Ishikawa (cell line): Measurements from ENCODE around the gene IL4R.

ENCODE experiments used
- CEBPB ChIP-seq: IDR thresholded peaks from 2 replicates; pipeline ENCODE4 v1.6.1; 2012
- CREB1 ChIP-seq: IDR thresholded peaks from 2 replicates; pipeline ENCODE4 v1.6.1; 2012; ENCODE audit warnings: low read depth
- EGR1 ChIP-seq: IDR thresholded peaks from 2 replicates; pipeline ENCODE4 v1.6.1; 2012
- EP300 ChIP-seq: IDR thresholded peaks from 2 replicates; pipeline ENCODE4 v1.6.1; 2012; ENCODE audit warnings: borderline replicate concordance
- FOXM1 ChIP-seq: IDR thresholded peaks from 2 replicates; pipeline ENCODE4 v1.6.1; 2012; ENCODE audit warnings: low read depth, borderline replicate concordance
- NFIC ChIP-seq: IDR thresholded peaks from 2 replicates; pipeline ENCODE4 v1.6.1; 2012
- RAD21 ChIP-seq: IDR thresholded peaks from 2 replicates; pipeline ENCODE4 v1.6.1; 2012; ENCODE audit warnings: low read depth
- TAF1 ChIP-seq: IDR thresholded peaks from 2 replicates; pipeline ENCODE4 v1.6.1; 2012; ENCODE audit warnings: low read depth, mild to moderate bottlenecking
- TCF12 ChIP-seq: IDR thresholded peaks from 2 replicates; pipeline ENCODE4 v1.6.1; 2012; ENCODE audit warnings: low read depth
- TEAD4 ChIP-seq: IDR thresholded peaks from 2 replicates; pipeline ENCODE4 v1.6.1; 2012
- YY1 ChIP-seq: IDR thresholded peaks from 2 replicates; pipeline ENCODE4 v1.6.1; 2012; ENCODE audit warnings: low read depth
- ZBTB7A ChIP-seq: IDR thresholded peaks from 2 replicates; pipeline ENCODE4 v1.6.1; 2012; ENCODE audit warnings: low read depth
- TF ChIP-seq, protein P1 (sequence below): IDR thresholded peaks from 2 replicates; pipeline ENCODE4 v1.6.1; 2012; ENCODE audit warnings: low read depth, mild to moderate bottlenecking
- TF ChIP-seq, protein P2 (sequence below): IDR thresholded peaks from 2 replicates; pipeline ENCODE4 v1.6.1; 2012
- TF ChIP-seq, protein P3 (sequence below): IDR thresholded peaks from 2 replicates; pipeline ENCODE4 v1.6.1; 2012

The IL4R gene

DNA sequence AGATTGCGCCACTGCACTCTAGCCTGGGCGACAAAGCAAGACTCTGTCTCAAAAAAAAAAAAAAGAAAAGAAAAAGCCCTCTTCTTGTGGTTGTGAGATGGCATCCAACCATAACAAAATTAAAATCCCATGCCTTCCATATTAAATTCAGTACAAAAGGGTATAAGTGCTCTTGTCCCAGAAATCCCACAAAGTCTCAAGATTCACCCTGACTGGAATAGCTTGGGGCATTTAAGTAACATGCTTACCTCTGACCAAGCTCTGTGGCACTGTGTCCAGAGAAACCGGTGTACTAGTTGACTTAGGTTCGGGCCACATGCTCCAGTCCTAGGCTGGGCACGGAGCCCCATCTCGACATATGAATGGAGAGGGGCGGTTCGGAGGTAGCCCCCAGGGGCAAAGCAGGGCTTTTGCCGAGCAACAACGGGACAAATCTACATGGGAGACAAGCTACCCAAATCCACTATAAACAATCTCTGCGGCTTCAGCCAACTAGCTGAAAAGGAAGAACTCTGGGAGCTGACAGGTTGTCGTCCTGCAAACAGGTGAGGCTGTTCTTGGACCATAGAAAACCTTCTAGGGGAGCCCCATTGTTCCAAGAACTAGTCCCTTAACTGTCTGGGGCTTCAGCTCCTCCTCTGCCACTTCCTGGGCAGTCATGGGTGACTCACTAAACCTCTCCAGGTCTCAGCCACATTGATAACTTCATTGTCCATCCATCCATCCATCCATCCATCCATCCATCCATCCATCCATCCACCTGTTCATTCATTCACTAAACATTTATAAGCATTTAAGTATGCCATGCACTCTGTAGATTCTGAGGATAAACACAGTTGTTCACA is 10.3 kb upstream of the IL4R start:
- TF ChIP-seq, protein P1, sequence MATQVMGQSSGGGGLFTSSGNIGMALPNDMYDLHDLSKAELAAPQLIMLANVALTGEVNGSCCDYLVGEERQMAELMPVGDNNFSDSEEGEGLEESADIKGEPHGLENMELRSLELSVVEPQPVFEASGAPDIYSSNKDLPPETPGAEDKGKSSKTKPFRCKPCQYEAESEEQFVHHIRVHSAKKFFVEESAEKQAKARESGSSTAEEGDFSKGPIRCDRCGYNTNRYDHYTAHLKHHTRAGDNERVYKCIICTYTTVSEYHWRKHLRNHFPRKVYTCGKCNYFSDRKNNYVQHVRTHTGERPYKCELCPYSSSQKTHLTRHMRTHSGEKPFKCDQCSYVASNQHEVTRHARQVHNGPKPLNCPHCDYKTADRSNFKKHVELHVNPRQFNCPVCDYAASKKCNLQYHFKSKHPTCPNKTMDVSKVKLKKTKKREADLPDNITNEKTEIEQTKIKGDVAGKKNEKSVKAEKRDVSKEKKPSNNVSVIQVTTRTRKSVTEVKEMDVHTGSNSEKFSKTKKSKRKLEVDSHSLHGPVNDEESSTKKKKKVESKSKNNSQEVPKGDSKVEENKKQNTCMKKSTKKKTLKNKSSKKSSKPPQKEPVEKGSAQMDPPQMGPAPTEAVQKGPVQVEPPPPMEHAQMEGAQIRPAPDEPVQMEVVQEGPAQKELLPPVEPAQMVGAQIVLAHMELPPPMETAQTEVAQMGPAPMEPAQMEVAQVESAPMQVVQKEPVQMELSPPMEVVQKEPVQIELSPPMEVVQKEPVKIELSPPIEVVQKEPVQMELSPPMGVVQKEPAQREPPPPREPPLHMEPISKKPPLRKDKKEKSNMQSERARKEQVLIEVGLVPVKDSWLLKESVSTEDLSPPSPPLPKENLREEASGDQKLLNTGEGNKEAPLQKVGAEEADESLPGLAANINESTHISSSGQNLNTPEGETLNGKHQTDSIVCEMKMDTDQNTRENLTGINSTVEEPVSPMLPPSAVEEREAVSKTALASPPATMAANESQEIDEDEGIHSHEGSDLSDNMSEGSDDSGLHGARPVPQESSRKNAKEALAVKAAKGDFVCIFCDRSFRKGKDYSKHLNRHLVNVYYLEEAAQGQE = no peak
- TF ChIP-seq RAD21 = no peak
- TF ChIP-seq TEAD4 = no peak
- TF ChIP-seq TAF1 = no peak
- no peak for TF ChIP-seq YY1
- no peak for TF ChIP-seq CREB1
- TF ChIP-seq NFIC = no peak
- TF ChIP-seq FOXM1 = no peak
- TF ChIP-seq, protein P2, sequence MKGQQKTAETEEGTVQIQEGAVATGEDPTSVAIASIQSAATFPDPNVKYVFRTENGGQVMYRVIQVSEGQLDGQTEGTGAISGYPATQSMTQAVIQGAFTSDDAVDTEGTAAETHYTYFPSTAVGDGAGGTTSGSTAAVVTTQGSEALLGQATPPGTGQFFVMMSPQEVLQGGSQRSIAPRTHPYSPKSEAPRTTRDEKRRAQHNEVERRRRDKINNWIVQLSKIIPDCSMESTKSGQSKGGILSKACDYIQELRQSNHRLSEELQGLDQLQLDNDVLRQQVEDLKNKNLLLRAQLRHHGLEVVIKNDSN = no peak
- TF ChIP-seq ZBTB7A = no peak
- TF ChIP-seq, protein P3, sequence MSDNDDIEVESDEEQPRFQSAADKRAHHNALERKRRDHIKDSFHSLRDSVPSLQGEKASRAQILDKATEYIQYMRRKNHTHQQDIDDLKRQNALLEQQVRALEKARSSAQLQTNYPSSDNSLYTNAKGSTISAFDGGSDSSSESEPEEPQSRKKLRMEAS = no peak
- no peak for TF ChIP-seq CEBPB
- no peak for TF ChIP-seq EGR1
- no peak for TF ChIP-seq TCF12
- no peak for TF ChIP-seq EP300

DNA sequence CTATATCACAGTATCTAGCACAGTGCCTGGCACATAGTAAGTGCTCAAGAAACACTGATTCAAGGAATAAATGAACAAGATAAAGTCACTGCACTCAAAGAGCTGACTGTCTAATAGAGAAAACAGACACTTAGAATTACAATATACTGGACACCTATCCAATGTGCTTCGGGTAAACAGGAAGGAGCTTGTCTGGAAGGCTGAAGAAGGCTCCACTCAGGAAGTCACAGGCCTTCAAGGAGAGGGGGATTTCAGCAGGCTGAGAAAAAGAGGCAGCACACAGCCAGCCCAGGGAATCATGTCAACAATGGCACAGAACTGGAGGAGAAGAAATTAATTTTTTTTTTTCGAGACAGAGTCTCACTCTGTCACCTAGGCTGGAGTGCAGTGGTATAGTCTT is 9.7 kb upstream of the IL4R start:
- TF ChIP-seq FOXM1 (no peak), CEBPB (no peak), EP300 (no peak), ZBTB7A (no peak), EGR1 (no peak), RAD21 (no peak)
- TF ChIP-seq, protein P1 = no peak
- TF ChIP-seq, protein P2 = no peak

DNA sequence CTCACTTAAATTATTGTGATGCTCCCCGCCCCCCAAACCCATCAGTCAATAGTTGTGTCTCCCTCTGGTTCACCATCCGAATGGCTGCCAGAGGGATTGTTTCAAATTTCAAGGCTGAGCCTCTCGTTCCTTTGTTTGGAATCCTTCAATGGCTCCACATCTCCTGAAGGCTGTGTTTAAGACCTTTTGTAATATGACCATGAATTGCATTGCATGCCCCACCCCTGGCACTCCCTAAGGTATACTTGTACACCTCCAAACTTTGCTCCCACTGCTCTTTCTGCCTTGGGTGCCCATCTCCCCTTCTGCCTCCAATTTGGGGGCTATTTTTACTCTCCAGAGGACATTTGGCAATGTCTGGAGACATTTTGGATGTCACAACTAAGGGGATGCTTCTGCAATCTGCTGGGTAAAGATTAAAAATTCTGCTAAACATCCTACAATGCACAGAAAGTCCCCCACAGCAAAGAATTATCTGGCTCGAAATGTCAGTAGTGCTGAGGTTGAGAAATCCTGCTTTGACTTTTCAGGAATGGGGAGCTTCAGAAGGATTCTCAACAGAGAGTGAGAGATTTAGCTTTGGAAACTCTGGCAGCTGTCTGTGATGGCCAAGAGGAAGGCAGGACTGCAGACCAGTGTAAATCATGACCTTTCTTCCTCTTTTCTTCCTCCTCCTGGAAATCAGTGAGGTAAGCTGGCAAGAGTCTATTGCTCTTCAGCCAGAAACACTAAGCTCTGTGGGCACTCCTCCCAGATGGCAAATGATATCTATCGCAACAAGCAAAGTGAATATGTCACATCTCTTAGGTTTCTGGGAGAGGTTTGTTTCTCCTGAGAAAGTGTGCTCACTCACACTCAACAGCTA is 8.7 kb upstream of the IL4R start:
- no peak for TF ChIP-seq CEBPB

DNA sequence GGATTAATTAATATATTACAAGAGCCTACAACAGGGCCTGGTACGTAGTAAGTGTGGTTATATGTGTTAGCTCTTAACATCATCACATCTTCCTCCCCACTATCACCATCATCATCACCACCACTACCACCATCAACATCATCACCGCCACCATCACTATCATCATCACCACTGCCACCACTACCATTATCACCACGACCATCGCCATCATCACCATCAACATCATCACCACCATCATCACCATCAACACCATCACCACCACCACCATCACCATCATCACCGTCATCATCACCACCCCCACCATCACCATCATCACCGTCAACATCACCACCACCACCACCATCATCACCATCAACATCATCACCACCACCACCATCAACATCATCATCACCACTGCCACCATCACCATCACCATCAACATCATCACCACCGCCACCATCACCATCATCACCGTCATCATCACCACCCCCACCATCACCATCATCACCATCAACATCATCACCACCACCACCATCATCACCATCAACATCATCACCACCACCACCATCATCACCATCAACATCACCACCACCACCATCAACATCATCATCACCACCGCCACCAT is 7.8 kb upstream of the IL4R start:
- TF ChIP-seq TEAD4 = no peak
- no peak for TF ChIP-seq TAF1
- TF ChIP-seq, protein P1 = no peak
- TF ChIP-seq, protein P2 = no peak
- TF ChIP-seq, protein P3 = no peak
- no peak for TF ChIP-seq CREB1
- TF ChIP-seq EGR1 = no peak
- no peak for TF ChIP-seq ZBTB7A
